SK-N-SH treated with all-trans-retinoic acid at 6 μM for 48 hours (cell line): Measurements from ENCODE around the gene MPPED1.

Experiments
- ATAC-seq: fragments of 200-7000 bp; cut with Tn5 transposase; 3 replicates; pipeline ENCODE4 v1.9.1; 2020; ENCODE audit warnings: mild to moderate bottlenecking, moderate library complexity
- ARNTL ChIP-seq: fragments of 450-650 bp; formaldehyde crosslinking; IDR thresholded peaks from 2 replicates; pipeline ENCODE4 v1.5.0; 2020; ENCODE audit warnings: low read depth, mild to moderate bottlenecking, moderate library complexity, borderline replicate concordance
- BACH2 ChIP-seq: fragments of 250-450 bp; sonication (Bioruptor Pico); IDR thresholded peaks from 2 replicates; pipeline ENCODE4 v1.9.0; 2021; ENCODE audit warnings: mild to moderate bottlenecking, borderline replicate concordance
- CREB5 ChIP-seq: fragments of 250-450 bp; sonication (Bioruptor Pico); IDR thresholded peaks from 2 replicates; pipeline ENCODE4 v1.5.1; 2020; ENCODE audit warnings: low read depth, mild to moderate bottlenecking, moderate library complexity
- CSDC2 ChIP-seq: fragments of 250-450 bp; sonication (Bioruptor Pico); IDR thresholded peaks from 2 replicates; pipeline ENCODE4 v1.5.0; 2020; ENCODE audit warnings: mild to moderate bottlenecking, moderate library complexity
- CSRNP3 ChIP-seq: fragments of 250-450 bp; sonication (Bioruptor Pico); IDR thresholded peaks from 2 replicates; pipeline ENCODE4 v1.5.1; 2021; ENCODE audit warnings: mild to moderate bottlenecking, moderate library complexity
- ESRRG ChIP-seq: fragments of 250-450 bp; sonication (Bioruptor Pico); IDR thresholded peaks from 2 replicates; pipeline ENCODE4 v1.6.1; 2021; ENCODE audit warnings: mild to moderate bottlenecking
- GLIS3 ChIP-seq: fragments of 250-450 bp; sonication (Bioruptor Pico); IDR thresholded peaks from 2 replicates; pipeline ENCODE4 v1.5.0; 2020; ENCODE audit warnings: mild to moderate bottlenecking, moderate library complexity
- ISL1 ChIP-seq: fragments of 250-450 bp; sonication (Bioruptor Pico); IDR thresholded peaks from 2 replicates; pipeline ENCODE4 v2.1.2; 2022; ENCODE audit warnings: mild to moderate bottlenecking, moderate library complexity
- OSR1 ChIP-seq: fragments of 250-450 bp; sonication (Bioruptor Pico); IDR thresholded peaks from 2 replicates; pipeline ENCODE4 v1.8.0; 2022; ENCODE audit warnings: moderate library complexity, mild to moderate bottlenecking, inconsistent platforms
- POU6F1 ChIP-seq: fragments of 250-450 bp; sonication (Bioruptor Pico); IDR thresholded peaks from 2 replicates; pipeline ENCODE4 v1.8.0; 2021; ENCODE audit warnings: low read depth, mild to moderate bottlenecking, moderate library complexity, borderline replicate concordance
- PPARA ChIP-seq: fragments of 250-450 bp; sonication (Bioruptor Pico); IDR thresholded peaks from 2 replicates; pipeline ENCODE4 v1.5.0; 2020; ENCODE audit warnings: mild to moderate bottlenecking, borderline replicate concordance
- RARB ChIP-seq: fragments of 250-450 bp; sonication (Bioruptor Pico); IDR thresholded peaks from 2 replicates; pipeline ENCODE4 v1.8.0; 2021; ENCODE audit warnings: mild to moderate bottlenecking, moderate library complexity
- TOX ChIP-seq: fragments of 250-450 bp; sonication (Bioruptor Pico); IDR thresholded peaks from 2 replicates; pipeline ENCODE4 v1.8.0; 2021; ENCODE audit warnings: mild to moderate bottlenecking, moderate library complexity, borderline replicate concordance
- TSHZ2 ChIP-seq: fragments of 250-450 bp; sonication (Bioruptor Pico); IDR thresholded peaks from 2 replicates; pipeline ENCODE4 v1.5.0; 2020; ENCODE audit warnings: mild to moderate bottlenecking, moderate library complexity
- ZC3H10 ChIP-seq: fragments of 250-450 bp; sonication (Bioruptor Pico); IDR thresholded peaks from 2 replicates; pipeline ENCODE4 v1.5.1; 2021; ENCODE audit warnings: mild to moderate bottlenecking, moderate library complexity
- ZFP3 ChIP-seq: fragments of 250-450 bp; sonication (Bioruptor Pico); IDR thresholded peaks from 2 replicates; pipeline ENCODE4 v1.5.0; 2020; ENCODE audit warnings: mild to moderate bottlenecking, moderate library complexity
- ZFP30 ChIP-seq: fragments of 450-650 bp; formaldehyde crosslinking; IDR thresholded peaks from 2 replicates; pipeline ENCODE4 v1.5.0; 2022; ENCODE audit warnings: mild to moderate bottlenecking, moderate library complexity
- ZNF565 ChIP-seq: fragments of 450-650 bp; formaldehyde crosslinking; conservative IDR thresholded peaks from 2 replicates; pipeline ENCODE4 v1.5.0; 2020; ENCODE audit warnings: low read depth, mild to moderate bottlenecking, moderate library complexity
- ZNF70 ChIP-seq: fragments of 450-650 bp; formaldehyde crosslinking; IDR thresholded peaks from 2 replicates; pipeline ENCODE4 v1.5.0; 2020; ENCODE audit warnings: mild to moderate bottlenecking, moderate library complexity
- ZNF8 ChIP-seq: fragments of 450-650 bp; formaldehyde crosslinking; IDR thresholded peaks from 2 replicates; pipeline ENCODE4 v1.5.0; 2020; ENCODE audit warnings: mild to moderate bottlenecking, moderate library complexity

The MPPED1 gene

GRCh38 chr22:43439368-43440103, 27.7 kb downstream of the MPPED1 start:
- ATAC-seq, result no peak
- TF ChIP-seq ZFP3 (CRISPR knock-in tag) (no peak), CSDC2 (CRISPR knock-in tag) (no peak), POU6F1 (CRISPR knock-in tag) (no peak), GLIS3 (CRISPR knock-in tag) (no peak), CSRNP3 (no peak)

GRCh38 chr22:43440104-43440387, 28.2 kb downstream of the MPPED1 start:
- TF ChIP-seq ZNF565 (CRISPR knock-in tag), result no peak
- no peak for TF ChIP-seq TOX (CRISPR knock-in tag)
- TF ChIP-seq ZFP3 (CRISPR knock-in tag), result no peak
- no peak for TF ChIP-seq CREB5
- TF ChIP-seq PPARA, result no peak
- TF ChIP-seq ZNF70 (CRISPR knock-in tag), result no peak
- no peak for TF ChIP-seq ARNTL (CRISPR knock-in tag)
- no peak for TF ChIP-seq ESRRG (CRISPR knock-in tag)
- TF ChIP-seq CSDC2 (CRISPR knock-in tag), result no peak
- TF ChIP-seq ZNF8 (CRISPR knock-in tag), result no peak
- no peak for TF ChIP-seq ZFP30
- ATAC-seq, result no peak

- TF ChIP-seq BACH2 (CRISPR knock-in tag), result no peak
- TF ChIP-seq TSHZ2 (CRISPR knock-in tag), result no peak
- TF ChIP-seq, all 23 proteins: peak for 0
Observed at GRCh38 chr22:43440556-43440955, 28.7 kb downstream of the MPPED1 start.

GRCh38 chr22:43441216-43441615, 29.4 kb downstream of the MPPED1 start:
- no peak for ATAC-seq
- TF ChIP-seq ESRRG (CRISPR knock-in tag), result no peak
- no peak for TF ChIP-seq RARB

More at GRCh38 chr22:43440556-43440955, 28.7 kb downstream of the MPPED1 start:
- no peak for ATAC-seq

- no peak for ATAC-seq
- TF ChIP-seq ISL1, result no peak
Observed at GRCh38 chr22:43441751-43442150, 29.9 kb downstream of the MPPED1 start.

- ATAC-seq, result no peak
- TF ChIP-seq RARB (no peak), OSR1 (CRISPR knock-in tag) (no peak), ZFP3 (CRISPR knock-in tag) (no peak), PPARA (no peak), TOX (CRISPR knock-in tag) (no peak), ESRRG (CRISPR knock-in tag) (no peak), POU6F1 (CRISPR knock-in tag) (no peak), ZC3H10 (CRISPR knock-in tag) (no peak), BACH2 (CRISPR knock-in tag) (no peak), ARNTL (CRISPR knock-in tag) (no peak), TSHZ2 (CRISPR knock-in tag) (no peak)
Observed at GRCh38 chr22:43442386-43443151, 30.8 kb downstream of the MPPED1 start.
